A204.1 (cell line): ENCODE measurements around the gene ROR1.

Source experiments
- FAIRE-seq: peaks from 2 replicates; lab custom pipeline; 2012; peaks lifted over from hg19 to GRCh38; lab: Jason Lieb, UNC

ROR1 gene

DNA sequence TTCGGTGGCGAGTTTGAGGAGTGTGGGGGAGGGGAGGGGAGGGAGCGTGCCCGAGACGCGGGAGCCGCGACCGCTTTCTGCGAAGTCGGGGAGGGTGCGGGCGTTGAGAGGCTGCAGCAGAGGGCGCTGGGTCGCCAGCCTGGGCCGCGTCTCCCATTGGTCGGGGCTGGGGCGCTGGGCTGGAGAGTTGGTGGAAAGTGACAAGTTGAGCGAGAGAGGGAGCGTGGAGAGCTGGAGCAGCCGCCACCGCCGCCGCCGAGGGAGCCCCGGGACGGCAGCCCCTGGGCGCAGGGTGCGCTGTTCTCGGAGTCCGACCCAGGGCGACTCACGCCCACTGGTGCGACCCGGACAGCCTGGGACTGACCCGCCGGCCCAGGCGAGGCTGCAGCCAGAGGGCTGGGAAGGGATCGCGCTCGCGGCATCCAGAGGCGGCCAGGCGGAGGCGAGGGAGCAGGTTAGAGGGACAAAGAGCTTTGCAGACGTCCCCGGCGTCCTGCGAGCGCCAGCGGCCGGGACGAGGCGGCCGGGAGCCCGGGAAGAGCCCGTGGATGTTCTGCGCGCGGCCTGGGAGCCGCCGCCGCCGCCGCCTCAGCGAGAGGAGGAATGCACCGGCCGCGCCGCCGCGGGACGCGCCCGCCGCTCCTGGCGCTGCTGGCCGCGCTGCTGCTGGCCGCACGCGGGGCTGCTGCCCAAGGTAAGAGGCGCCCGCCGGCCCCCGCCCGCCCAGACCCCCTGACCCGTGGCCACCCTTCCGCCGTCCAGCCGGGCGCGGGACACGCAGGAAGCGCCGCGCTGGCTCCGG lies at the start of gene ROR1:
Gene ROR1, plus strand, starts transcription at position 203 of the 802 bp plus-strand sequence.
- FAIRE-seq = no peak

DNA sequence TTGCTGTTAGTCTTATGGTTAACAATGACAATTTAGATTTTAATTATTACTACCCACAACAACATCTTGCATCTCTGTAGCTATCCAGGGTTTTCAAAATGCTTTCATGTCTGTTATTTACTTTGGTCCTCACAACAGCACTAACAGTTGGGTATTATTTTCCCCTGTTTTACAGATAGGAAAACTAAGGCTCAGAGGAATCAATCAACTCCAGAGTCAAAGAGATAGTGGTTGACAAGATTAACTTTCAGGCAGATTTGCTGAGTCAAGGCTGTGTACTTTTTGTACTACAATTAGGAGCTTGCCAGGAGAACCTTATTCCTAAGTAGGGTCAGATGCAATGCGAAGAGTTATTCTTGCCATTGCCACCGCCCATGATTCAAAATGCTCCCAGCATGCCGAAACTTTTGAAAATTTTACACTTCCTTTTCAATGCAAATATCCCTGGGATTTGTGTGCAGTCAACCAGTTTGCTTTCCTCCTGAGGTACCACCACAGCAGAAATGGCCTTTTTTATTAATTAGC lies 49.4 kb upstream of the ROR1 start:
- FAIRE-seq = no peak

DNA sequence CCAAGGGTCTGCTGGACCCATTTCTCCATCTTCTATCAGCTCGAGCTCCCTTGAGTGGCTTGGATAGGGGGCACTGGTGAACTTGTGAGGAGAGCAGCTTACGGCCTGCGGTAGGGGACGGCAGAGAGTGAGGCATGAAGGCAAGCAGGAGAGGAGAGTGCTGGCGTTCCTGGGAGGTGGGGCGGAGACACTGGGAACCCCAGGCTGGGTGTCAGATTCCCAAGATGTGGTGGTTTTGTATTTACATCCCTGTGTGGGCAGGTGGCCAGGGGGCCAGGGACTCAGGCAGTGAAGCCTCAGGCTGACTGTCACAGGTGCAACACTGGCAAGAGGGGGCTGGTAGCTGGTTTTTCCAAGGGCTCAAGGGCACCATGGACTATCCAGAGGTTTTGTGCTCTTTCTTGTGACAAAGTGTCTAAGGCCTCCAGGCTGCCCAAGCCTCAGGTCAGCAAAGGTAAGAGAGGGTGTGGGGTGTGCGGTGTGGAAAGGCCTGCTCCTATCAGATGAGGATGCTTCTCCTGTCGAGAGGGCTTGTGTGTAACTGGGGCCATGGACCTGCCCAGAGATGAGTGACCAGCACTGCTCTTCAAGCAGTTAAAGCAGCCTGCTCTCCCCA lies 45.1 kb upstream of the ROR1 start:
- no peak for FAIRE-seq

DNA sequence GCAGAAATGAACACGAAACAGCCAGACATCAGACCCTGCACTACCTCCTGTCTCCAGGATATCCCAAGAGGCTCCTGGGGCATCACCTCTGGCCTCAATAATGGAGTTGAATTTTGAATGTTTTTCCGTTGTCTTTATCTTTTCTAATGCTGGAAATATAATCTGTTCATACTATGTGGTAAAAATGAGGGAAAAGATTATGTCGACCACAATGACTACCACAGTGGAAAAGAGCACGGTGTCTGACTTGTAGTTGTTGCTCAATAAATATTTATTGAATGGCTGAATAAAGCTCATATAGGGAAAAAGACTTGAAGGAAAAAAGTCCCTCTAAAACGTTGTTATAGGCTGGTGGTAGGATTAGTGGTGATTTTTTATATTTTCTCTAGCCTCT lies 44.6 kb upstream of the ROR1 start:
- FAIRE-seq = no peak

DNA sequence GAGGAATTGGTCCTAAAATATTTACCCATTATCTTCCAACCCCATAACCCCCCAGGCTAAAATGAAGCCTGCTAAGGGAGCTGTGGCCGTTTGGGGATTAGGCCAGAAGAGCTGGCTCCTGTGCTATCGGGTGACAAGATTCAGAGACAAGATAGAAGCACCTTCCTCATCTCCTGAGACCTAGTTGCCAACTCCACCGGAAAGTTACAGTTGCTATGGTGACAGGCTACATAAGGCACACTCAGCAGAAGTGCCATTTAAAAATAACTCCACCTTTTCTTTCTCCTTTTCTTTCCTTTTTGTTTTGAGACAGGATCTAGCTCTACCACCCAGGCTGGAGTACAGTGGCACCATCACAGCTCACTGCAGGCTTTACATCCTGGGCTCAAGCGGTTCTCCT lies 43.6 kb upstream of the ROR1 start:
- no peak for FAIRE-seq

DNA sequence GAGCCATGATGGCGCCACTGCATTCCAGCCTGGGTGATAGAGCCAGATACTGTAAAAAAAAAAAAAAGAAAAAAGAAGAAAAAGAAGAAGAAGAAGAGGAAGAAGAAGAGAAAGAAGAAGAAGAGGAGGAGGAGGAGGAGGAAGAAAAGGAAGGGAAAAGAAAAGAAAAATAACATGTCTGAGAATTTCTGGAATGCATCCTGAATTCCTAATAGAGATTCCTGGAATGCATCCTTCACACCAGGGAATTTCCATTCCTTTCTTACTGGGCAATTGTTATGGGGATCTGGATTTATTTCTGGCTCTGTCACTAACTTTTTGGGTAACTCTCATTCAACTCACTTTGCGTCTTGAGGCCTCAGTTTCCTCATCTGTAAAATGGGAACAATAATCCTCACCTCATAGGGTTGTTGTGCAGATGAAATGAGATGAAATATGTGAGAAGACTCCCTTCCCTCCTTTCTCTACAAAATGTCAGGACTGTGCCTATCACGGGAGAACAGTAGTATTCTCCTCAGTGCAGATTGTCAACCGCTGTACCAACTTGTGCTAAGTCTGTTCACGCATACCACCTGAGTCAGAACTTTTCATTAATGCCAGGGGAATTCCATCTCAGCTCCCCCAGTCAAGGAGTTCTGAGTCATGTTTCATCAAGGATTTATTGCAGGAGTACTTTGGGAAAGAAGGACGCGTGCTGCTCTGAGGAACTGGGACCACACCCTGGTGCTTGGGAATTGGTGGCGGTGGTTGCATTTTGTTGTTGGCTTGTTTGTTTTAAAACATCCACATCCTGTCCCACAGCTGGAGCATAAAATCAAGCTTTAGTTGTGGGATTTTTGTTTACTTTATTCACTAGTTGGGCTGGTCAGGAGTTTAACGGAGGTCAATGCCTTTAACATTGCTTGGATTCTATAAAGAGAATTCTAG lies 42.4 kb upstream of the ROR1 start:
- FAIRE-seq = no peak

DNA sequence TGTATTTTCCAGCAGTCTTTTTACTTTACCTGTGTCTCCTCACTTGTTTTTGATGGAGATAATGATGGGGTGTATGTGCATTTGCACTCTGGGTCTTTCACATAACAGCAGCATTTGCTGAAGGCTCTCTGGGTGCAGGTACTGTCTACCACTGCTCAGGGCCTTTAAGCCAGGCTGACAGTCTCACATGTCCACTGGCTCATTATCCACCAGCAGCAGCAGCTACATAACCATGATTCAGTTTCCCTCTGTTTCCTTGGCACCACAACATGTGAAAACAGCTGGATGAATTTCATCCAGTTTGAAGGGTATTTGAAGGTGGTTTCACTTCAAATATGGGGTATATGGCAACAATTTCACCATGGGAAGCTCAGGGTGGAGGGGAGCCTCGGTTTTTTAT lies 41.2 kb upstream of the ROR1 start:
- FAIRE-seq = no peak

DNA sequence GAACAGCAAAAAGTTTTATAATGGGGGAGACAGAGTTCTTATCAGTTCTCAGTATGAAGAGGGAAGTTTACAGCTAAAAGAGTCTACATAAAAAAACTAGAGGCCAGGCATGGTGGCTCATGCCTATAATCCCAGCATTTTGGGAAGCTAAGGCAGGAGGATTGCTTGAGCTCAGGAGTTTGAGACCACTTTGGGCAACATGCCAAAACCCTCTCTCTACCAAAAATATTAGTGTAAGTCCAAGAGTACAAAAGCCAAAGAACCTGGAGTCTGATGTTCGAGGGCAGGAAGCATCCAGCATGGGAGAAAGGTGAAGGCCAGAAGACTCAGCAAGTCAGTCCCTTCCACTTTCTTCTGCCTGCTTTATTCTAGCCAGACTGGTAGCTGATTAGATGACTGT lies 35.0 kb upstream of the ROR1 start:
- no peak for FAIRE-seq

DNA sequence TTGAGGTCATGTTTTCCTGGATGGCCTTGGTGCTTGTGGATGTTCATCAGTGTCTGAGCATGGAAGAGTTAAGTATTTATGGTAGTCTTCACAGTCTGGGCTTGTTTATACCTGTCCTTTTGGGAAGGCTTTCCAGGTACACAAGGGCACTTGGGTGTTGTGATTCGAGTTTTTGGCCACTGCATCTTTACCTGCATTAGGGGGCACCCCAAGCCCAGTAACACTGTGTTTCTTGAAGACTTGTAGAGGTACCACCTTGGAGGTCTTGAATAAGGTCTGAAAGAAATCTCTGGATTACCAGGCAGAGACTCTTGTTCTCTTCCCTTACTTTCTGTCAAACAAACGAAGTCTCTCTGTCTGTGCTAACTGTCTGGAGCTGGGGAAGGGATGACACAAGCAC lies 34.4 kb upstream of the ROR1 start:
- FAIRE-seq = no peak

DNA sequence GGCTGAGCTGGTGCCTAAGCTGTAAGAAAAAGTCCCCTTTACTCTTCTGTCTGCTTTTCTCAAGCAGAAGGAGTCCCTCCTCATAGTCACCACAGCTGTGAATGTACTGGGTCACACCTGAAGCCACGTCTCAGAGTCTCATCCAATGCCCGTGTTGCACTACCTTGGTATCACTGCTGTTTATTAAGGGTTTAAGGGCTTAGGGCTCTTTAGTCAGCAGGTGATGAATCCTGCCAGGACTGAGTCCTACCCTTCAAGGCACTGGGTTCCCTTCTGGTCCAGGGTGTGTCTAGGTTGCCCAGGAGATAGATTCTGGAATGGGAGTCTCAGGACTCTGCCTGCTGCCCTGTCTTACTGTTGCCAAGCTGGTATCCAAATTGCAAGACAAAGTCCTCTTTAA lies 33.4 kb upstream of the ROR1 start:
- no peak for FAIRE-seq

DNA sequence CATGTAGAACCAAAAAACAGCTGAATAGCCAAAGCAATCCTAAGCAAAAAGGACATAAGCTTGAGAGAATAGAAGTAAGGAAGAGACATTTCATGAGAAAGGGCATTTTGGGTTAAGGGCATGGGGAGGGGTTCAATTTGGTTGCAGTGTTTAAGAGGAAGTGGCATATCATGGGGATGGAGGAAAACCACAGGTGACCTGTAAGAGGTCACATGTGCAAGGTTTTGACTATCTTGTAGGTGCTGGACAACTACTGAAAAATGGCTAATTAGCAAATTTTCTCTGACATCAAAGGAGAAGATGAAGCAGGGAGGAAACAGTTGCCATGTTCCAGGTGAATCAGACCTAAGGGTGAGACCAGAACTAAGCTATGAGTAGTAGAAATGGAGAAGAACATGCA lies 31.3 kb upstream of the ROR1 start:
- no peak for FAIRE-seq

DNA sequence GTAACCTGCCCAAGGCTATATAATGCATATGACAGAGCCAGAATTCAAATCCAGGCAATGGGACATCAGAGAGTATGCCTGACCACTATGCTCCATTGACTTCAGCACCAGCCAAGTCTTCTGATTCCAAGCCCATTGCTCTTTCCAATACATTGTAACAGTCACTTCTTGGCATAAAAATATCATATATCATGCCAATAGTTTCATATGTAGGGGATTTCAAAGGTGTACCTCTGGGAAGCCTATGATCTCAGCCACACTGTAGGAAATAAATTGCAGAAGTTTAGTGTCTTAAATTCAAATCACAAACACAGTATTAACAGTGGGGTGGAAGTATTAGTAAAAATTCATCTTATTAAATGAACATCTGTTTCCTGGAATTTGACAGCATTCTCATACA lies 30.0 kb upstream of the ROR1 start:
- FAIRE-seq = no peak

DNA sequence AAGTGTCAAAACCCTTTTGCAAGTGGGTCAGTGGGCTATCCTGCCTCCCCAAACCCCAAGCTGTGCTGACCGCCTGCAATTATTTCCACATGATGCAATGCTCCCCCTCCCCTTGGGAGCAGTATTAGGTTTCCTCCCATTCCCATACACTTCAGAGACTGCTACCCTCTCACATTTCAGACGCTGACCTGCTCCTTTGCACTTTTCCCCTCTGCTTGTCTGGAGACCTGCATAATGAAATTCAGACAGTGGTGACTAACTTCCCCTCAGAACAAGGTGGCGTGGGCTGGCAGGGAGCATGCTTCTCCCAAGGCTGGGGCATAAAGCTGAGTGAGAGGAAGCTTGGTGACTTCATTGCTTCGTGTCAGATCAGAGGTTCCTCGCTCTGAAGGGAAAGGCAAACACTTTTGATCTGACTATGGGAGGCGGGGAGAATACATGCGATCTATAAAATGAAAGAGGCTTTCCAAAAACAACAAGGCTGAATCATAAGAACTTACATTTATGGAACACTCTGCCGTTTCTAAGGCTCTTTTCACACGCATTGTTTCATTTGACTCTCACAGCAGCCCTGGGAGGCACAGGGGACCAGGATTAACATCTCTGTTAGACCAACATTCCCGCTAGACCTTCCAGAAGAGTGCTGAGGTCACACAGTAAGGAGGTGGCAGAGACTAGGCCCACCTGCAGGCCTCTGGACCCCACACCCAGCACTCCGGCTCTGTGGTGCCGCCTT lies 27.5 kb upstream of the ROR1 start:
- no peak for FAIRE-seq

DNA sequence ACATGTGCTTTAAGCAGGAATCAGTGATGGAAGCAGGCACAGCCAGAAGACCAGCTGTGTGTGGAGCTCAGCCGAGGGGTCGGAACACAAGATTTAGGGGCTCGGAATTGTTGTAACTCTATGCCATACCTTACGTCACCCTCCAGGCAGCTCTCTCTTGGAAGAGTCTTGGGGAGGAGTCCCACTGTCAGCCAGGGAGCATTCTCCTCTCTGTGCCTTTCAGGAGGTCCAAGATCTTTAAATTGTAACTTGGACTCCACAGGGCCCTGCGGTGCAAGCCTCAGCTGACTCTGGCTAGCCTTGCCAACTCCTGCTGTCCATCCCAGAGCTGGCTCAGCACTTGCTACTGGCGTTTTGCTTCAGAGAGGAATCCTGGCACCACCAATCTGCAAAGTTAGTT lies 26.4 kb upstream of the ROR1 start:
- no peak for FAIRE-seq

DNA sequence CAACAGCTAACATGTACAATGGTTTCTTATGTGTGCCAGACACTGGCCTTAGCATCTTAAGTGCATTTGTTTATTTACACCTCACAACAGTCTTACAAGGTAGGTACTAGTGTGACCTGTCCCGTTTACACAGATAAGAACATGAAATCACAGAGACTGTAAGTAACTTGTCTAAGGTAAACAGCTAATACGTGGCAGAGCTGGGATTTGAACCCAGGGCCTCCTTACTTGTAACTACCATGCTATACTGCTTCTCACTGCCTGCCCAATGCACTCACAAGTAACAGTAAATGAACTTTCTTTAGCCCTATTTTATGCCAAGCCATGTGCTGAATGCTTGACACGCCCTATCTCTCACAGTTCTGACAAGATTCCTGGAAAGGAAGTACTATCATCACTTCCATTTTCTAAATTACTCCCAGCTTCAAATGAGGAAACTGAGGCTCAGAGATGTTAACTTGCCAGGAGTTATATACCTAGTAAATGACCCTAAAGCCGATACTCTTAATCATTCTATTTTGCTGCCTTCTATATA lies 25.7 kb upstream of the ROR1 start:
- no peak for FAIRE-seq

DNA sequence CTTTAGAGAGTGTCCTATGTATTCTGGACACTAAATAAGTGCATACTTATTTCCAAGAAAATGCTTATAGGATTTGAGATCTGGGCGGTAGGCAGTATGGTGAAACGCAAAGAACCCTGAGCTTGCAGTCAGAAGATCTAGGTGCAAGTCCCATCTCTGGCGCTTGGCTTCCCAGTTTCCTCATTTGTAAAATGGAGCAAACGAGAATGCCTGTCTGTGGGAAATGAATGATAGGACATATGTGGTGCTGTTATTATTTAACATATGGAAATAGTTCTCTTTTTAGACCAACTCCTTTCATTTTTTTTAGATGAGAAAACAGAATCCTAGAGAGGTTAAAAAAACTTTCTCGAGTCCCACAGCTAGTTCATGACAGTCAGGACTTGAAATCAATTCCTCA lies 25.2 kb upstream of the ROR1 start:
- FAIRE-seq = no peak

DNA sequence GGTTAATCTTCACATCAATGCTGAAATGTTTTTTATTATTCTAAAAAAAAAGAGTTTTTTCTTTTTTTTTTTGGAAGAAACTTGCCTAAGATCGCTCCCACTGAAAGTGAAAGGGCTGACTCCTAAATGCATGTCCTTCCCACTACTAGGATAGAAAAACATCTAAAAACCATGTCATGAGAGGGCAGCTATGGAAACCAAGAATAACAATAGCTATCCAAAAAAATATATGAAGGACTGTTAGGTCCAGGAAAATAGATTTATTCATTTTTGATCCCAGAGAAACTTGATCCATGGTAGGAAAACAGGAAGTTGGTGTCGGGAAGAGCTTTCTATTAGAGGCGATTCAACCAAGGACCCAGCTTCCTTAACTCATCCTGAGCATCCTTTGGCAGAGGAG lies 23.1 kb upstream of the ROR1 start:
- no peak for FAIRE-seq

DNA sequence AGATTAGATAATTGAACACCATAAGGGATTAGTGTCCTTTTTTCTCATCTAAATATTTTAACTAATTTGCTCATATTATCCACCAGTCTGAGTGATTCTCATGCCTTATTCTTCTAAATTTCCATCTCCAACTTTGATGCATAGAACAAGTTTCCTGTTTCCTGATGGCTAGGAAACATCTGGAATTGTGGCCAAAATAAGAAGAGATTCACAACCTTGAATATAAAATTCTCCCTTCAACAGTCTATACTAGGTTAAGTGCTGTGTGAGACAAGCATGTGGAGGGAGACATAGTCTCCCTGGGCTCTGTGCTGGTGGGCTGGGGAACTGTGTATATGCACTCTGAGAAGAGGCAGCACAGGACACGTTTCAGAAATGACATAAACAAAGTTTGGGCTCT lies 21.6 kb upstream of the ROR1 start:
- no peak for FAIRE-seq

DNA sequence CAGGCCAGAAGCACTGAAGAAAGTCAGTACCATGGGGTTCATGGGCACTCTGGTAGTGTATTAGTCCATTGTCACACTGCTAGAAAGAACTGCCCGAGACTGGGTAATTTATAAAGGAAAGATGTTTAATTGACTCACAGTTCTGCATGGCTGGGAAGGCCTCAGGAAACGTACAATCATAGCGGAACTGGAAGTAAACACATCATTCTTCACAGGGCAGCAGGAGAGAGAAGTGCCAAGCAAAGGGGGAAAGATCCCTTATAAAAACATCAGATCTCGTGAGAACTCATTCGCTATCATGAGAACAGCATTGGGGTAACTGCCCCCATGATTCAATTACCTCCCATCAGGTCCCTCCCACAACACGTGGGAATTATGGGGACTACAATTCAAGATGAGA lies 20.2 kb upstream of the ROR1 start:
- no peak for FAIRE-seq

DNA sequence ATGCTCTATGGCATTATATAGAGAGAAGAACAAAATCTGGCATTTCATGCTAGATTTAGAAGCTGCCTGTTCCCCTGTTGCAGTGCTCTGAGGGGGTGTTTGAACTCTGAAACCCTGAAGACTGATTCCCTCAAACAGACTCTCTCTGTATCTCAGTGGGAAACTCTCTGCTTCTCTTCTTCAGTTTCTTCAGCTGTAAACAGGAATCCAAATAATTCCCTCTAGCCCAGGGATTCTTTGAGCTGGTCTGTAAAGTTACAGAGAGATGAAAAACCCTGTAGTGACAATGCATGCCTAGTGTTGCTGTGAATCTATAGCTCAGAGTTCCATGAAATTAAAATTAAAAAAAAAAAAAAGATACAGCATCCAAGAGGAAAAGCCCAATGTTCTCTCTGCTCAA lies 17.0 kb upstream of the ROR1 start:
- no peak for FAIRE-seq

DNA sequence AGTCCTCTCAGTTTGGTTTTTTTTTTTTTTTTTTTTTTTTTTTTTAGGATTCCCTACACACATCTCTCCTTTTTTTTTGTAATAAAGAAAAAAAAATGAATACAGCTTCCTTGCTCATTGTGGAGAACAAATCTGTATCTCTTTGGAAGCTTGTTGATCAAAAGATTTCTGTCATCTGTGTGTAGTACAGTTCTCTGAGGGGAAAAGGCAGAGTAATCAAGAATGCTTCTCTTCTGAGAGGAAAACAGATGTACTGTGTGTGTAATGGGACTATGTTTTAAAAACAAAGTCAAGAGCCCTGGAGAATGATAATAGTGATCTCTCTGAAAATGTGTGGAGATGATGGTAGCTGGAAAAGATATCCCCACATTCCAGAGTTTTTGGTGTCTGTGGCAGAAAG lies 16.5 kb upstream of the ROR1 start:
- FAIRE-seq = no peak

DNA sequence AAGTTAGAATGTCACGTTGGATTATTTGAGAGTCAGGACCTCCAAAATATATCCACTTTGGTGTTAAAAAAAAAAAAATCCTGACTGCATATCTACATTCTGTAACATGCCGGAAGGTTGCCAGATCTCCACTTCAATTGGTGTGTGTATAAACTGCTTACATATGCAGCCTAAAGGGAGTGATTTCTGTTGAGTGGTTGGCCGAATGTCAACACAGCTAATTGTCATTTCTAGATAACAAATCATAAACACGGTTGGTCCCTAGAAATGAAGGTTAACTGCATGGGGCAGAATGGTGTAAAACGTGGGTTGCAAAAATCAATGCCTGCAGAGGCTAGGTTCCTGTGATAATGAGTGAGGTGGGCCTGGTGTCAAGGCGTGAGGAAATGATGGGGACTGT lies 15.0 kb upstream of the ROR1 start:
- FAIRE-seq = no peak
